ENCODE data around the gene EBF4.

EBF4 gene

GRCh38 chr20:2692036-2692885 is at the start of gene EBF4:
EBF4 (plus strand) TSS chr20:2692780; CDS start chr20:2693646, 866 bp downstream.
- DNase-seq, result peak; percentile 56

- DNase-seq, result no peak
Observed at GRCh38 chr20:2643708-2644107, 48.9 kb upstream of the EBF4 start.

GRCh38 chr20:2651772-2652723 is 40.5 kb upstream of the EBF4 start, which contains the start of gene NOP56:
NOP56 (plus strand) TSS chr20:2652632; CDS start chr20:2652661, 29 bp downstream.
- peak; percentile 96 for DNase-seq

- peak; percentile 68 for DNase-seq
Observed at GRCh38 chr20:2652724-2653555, 39.6 kb upstream of the EBF4 start.

- DNase-seq, result no peak
Observed at GRCh38 chr20:2653556-2654383, 38.8 kb upstream of the EBF4 start.

GRCh38 chr20:2654384-2654822 is 38.2 kb upstream of the EBF4 start:
- no peak for DNase-seq

GRCh38 chr20:2654831-2655230 is 37.7 kb upstream of the EBF4 start:
- no peak for DNase-seq

- no peak for DNase-seq
Observed at GRCh38 chr20:2655331-2656116, 37.1 kb upstream of the EBF4 start.

- DNase-seq, result no peak
Observed at GRCh38 chr20:2656471-2657117, 36.0 kb upstream of the EBF4 start.

GRCh38 chr20:2657241-2657640 is 35.3 kb upstream of the EBF4 start:
- DNase-seq, result no peak

GRCh38 chr20:2657674-2658073 is 34.9 kb upstream of the EBF4 start:
- no peak for DNase-seq

GRCh38 chr20:2658414-2659354 is 33.9 kb upstream of the EBF4 start:
- no peak for DNase-seq

- no peak for DNase-seq
Observed at GRCh38 chr20:2659547-2659946, 33.0 kb upstream of the EBF4 start.

GRCh38 chr20:2663364-2663886 is 29.2 kb upstream of the EBF4 start:
- no peak for DNase-seq

- peak; percentile 95 for DNase-seq
Observed at GRCh38 chr20:2663887-2664719, 28.5 kb upstream of the EBF4 start, which contains the start of gene IDH3B. IDH3B (minus strand) TSS chr20:2664216; CDS start chr20:2664188, 28 bp downstream.

- no peak for DNase-seq
Observed at GRCh38 chr20:2671977-2672376, 20.6 kb upstream of the EBF4 start.

GRCh38 chr20:2672446-2672845 is 20.1 kb upstream of the EBF4 start:
- no peak for DNase-seq

GRCh38 chr20:2673453-2673852 is 19.1 kb upstream of the EBF4 start:
- DNase-seq, result no peak
